ENCODE data around the gene CHN1.

The CHN1 gene

GRCh38 chr2:174797781-174798276 is 207.4 kb downstream of the CHN1 start:
- no peak for TF ChIP-seq CTCF (IDR thresholded peaks at IDR 0.05; ENCODE audit: low read depth, low read length)
- no peaks in the 10 kb centered on the region for H3K27me3 ChIP-seq
- H3K36me3 ChIP-seq, result peaks cover 5% of the 10 kb centered on the region
- no peak overlapping the region for H3K4me3 ChIP-seq (ENCODE audit: low read depth, low read length)
- no peaks in the 10 kb centered on the region for H3K4me1 ChIP-seq
- no peak for DNase-seq
- no peaks in the 10 kb centered on the region for H3K9me3 ChIP-seq

GRCh38 chr2:174796319-174796771 is 208.8 kb downstream of the CHN1 start:
- peaks cover 5% of the 10 kb centered on the region for H3K36me3 ChIP-seq
- H3K4me1 ChIP-seq, result no peaks in the 10 kb centered on the region
- no peak for DNase-seq
- no peak for TF ChIP-seq CTCF (IDR thresholded peaks at IDR 0.05; ENCODE audit: low read depth, low read length)
- no peaks in the 10 kb centered on the region for H3K27me3 ChIP-seq
- no peaks in the 10 kb centered on the region for H3K9me3 ChIP-seq
- H3K4me3 ChIP-seq (ENCODE audit: low read depth, low read length), result no peak overlapping the region

- no peak for TF ChIP-seq CTCF (IDR thresholded peaks at IDR 0.05; ENCODE audit: low read depth, low read length)
- H3K9me3 ChIP-seq, result no peaks in the 10 kb centered on the region
These were observed 210.3 kb downstream of the CHN1 start for GRCh38 chr2:174794851-174795374.

GRCh38 chr2:174792309-174793025 is 212.7 kb downstream of the CHN1 start:
- TF ChIP-seq CTCF (IDR thresholded peaks at IDR 0.05; ENCODE audit: low read depth, low read length), result no peak
- no peaks in the 10 kb centered on the region for H3K9me3 ChIP-seq
- no peaks in the 10 kb centered on the region for H3K36me3 ChIP-seq
- H3K4me3 ChIP-seq (ENCODE audit: low read depth, low read length), result no peak overlapping the region
- no peak for DNase-seq
- H3K27me3 ChIP-seq, result no peaks in the 10 kb centered on the region
- no peaks in the 10 kb centered on the region for H3K4me1 ChIP-seq

More at GRCh38 chr2:174794851-174795374, 210.3 kb downstream of the CHN1 start:
- no peak for DNase-seq
- Histone ChIP-seq H3K27me3 (no peaks in the 10 kb centered on the region), H3K4me3 (ENCODE audit: low read depth, low read length) (no peak overlapping the region), H3K36me3 (peaks cover 5% of the 10 kb centered on the region), H3K4me1 (no peaks in the 10 kb centered on the region)

GRCh38 chr2:174791746-174792280 is 213.4 kb downstream of the CHN1 start:
- Histone ChIP-seq H3K4me3 (ENCODE audit: low read depth, low read length) (no peak overlapping the region), H3K9me3 (no peaks in the 10 kb centered on the region), H3K36me3 (no peaks in the 10 kb centered on the region), H3K27me3 (no peaks in the 10 kb centered on the region), H3K4me1 (no peaks in the 10 kb centered on the region)
- DNase-seq, result no peak
- no peak for TF ChIP-seq CTCF (IDR thresholded peaks at IDR 0.05; ENCODE audit: low read depth, low read length)

- H3K9me3 ChIP-seq, result no peaks in the 10 kb centered on the region
- H3K4me1 ChIP-seq, result no peaks in the 10 kb centered on the region
- DNase-seq, result no peak
- no peaks in the 10 kb centered on the region for H3K27me3 ChIP-seq
- no peak for TF ChIP-seq CTCF (IDR thresholded peaks at IDR 0.05; ENCODE audit: low read depth, low read length)
- H3K36me3 ChIP-seq, result no peaks in the 10 kb centered on the region
- H3K4me3 ChIP-seq (ENCODE audit: low read depth, low read length), result no peak overlapping the region
These were observed 214.2 kb downstream of the CHN1 start for GRCh38 chr2:174791020-174791419.

All from BE2C (cell line).